Neuronal stem cell (in vitro differentiated cells): ENCODE measurements around the gene CCHCR1.

ENCODE experiments used
- DNase-seq: peaks from one replicate; pipeline ENCODE4 v3.0.0-alpha.2; 2013; ENCODE audit warnings: low spot score
- H2AFZ ChIP-seq: one replicate; pipeline ENCODE4 v1.6.1; 2013; ENCODE audit warnings: mild to moderate bottlenecking, low read length, inconsistent platforms
- H2AK5ac ChIP-seq: 2 replicates; pipeline ENCODE4 v1.6.1; 2013; ENCODE audit warnings: low read depth, mild to moderate bottlenecking, inconsistent platforms, low read length, moderate library complexity, mixed read lengths
- H2BK120ac ChIP-seq: 2 replicates; pipeline ENCODE4 v1.6.1; 2013; ENCODE audit warnings: low read depth, mild to moderate bottlenecking, inconsistent platforms, low read length, moderate library complexity, mixed read lengths
- H2BK12ac ChIP-seq: one replicate; pipeline ENCODE4 v1.6.1; 2013; ENCODE audit warnings: low read length, inconsistent platforms
- H2BK15ac ChIP-seq: 2 replicates; pipeline ENCODE4 v1.6.1; 2013; ENCODE audit warnings: mild to moderate bottlenecking, low read length, inconsistent platforms, mixed read lengths
- H2BK5ac ChIP-seq: one replicate; pipeline ENCODE4 v1.6.1; 2013; ENCODE audit warnings: inconsistent platforms, mild to moderate bottlenecking, low read length, moderate library complexity
- H3K14ac ChIP-seq: one replicate; pipeline ENCODE4 v1.6.1; 2013; ENCODE audit warnings: low read length, inconsistent platforms
- H3K18ac ChIP-seq: 2 replicates; pipeline ENCODE4 v1.6.1; 2013; ENCODE audit warnings: low read length, inconsistent platforms
- H3K23ac ChIP-seq: 2 replicates; pipeline ENCODE4 v1.6.1; 2013; ENCODE audit warnings: low read depth, mild to moderate bottlenecking, mixed read lengths, low read length, inconsistent platforms; ENCODE audit not compliant: poor library complexity
- H3K27ac ChIP-seq: replicated peaks from 3 replicates; pipeline ENCODE4 v1.5.1; 2013; ENCODE audit warnings: low read length, inconsistent platforms
- H3K27me3 ChIP-seq, 3 experiments: 2 replicates each; pipeline ENCODE4 v1.6.1; 2013; ENCODE audit warnings: low read length in 3 of 3, mild to moderate bottlenecking in 2 of 3, inconsistent platforms in 1 of 3, low read depth in 1 of 3, mixed read lengths in 1 of 3, moderate library complexity in 1 of 3; ENCODE audit not compliant: control insufficient read depth in 3 of 3, insufficient read depth in 3 of 3
- H3K36me3 ChIP-seq, 2 donors: replicated peaks in 1 of 2; 2 replicates each; pipeline ENCODE4 v1.6.1; 2013; ENCODE audit warnings: low read length in 2 of 2; ENCODE audit not compliant: control insufficient read depth in 2 of 2, insufficient read depth in 2 of 2
- H3K4ac ChIP-seq: 2 replicates; pipeline ENCODE4 v1.6.1; 2013; ENCODE audit warnings: inconsistent platforms, mild to moderate bottlenecking, low read length, moderate library complexity
- H3K4me1 ChIP-seq, 2 donors: 1 replicate in 1 of 2; 2 replicates in 1 of 2; pipeline ENCODE4 v1.6.1; 2013; ENCODE audit warnings: low read length in 2 of 2, low read depth in 1 of 2; ENCODE audit not compliant: control insufficient read depth in 2 of 2, insufficient read depth in 1 of 2
- H3K4me2 ChIP-seq: one replicate; pipeline ENCODE4 v1.6.1; 2013; ENCODE audit warnings: mild to moderate bottlenecking, low read length, inconsistent platforms; ENCODE audit not compliant: insufficient read depth, poor library complexity, severe bottlenecking
- H3K4me3 ChIP-seq, 2 donors: 2 replicates each; pipeline ENCODE4 v1.5.1; 2013; ENCODE audit warnings: low read length in 2 of 2, mild to moderate bottlenecking in 2 of 2, inconsistent platforms in 1 of 2, moderate library complexity in 1 of 2
- H3K79me1 ChIP-seq: one replicate; pipeline ENCODE4 v1.6.1; 2013; ENCODE audit warnings: low read depth, mild to moderate bottlenecking, inconsistent platforms, low read length, moderate library complexity
- H3K9ac ChIP-seq: one replicate; pipeline ENCODE4 v1.6.1; 2013; ENCODE audit warnings: mild to moderate bottlenecking, low read depth, low read length, inconsistent platforms; ENCODE audit not compliant: poor library complexity
- H3K9me3 ChIP-seq, 2 donors: replicated peaks in 1 of 2; 2 replicates each; pipeline versions ENCODE3 to v1.6.1; 2013; ENCODE audit warnings: low read length in 2 of 2, mild to moderate bottlenecking in 2 of 2, inconsistent platforms in 1 of 2, low read depth in 1 of 2, mixed read lengths in 1 of 2, moderate library complexity in 1 of 2; ENCODE audit not compliant: control insufficient read depth in 2 of 2, insufficient read depth in 1 of 2
- H4K8ac ChIP-seq: one replicate; pipeline ENCODE4 v1.6.1; 2013; ENCODE audit warnings: low read depth, mild to moderate bottlenecking, inconsistent platforms, low read length, moderate library complexity
- H4K91ac ChIP-seq: one replicate; pipeline ENCODE4 v1.6.1; 2013; ENCODE audit warnings: low read length, low read depth, mild to moderate bottlenecking, inconsistent platforms; ENCODE audit not compliant: poor library complexity
- WGBS, 2 donors: extraction: QIAGEN DNeasy Blood & Tissue Kit; methylation state at CpG; one replicate each; pipeline ENCODE4 v1.1.7; 2013; ENCODE audit warnings: missing lambda C conversion rate in 2 of 2, mixed read lengths in 1 of 2; ENCODE audit not compliant: insufficient read length in 2 of 2, insufficient replicate concordance in 1 of 2; ENCODE audit errors: extremely low coverage in 2 of 2; 5-methylcytosine and 5-hydroxymethylcytosine counted together

Gene CCHCR1

DNA sequence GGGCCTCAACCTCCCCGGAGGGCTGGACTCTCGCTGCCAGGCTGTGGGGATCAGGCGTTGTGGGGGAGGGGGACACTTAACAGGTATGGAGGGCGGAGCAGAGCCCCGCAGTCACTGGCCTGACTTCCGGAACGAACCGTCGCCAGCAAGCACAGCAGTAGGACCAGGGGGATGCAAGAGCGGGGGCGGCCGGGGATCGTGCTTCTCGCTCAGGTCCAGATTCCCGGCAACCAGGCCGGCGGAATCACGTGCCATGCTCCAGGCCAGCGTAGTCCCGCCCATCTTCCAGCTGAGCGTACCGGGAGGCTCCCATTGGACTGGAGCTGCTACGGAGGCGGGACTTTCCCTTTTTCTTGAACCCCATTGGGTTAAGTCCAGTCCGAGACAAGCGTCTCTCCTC, 22.9 kb upstream of the CCHCR1 start:
- Histone ChIP-seq H3K27me3 (peaks cover 0 to 2% (median 0%) of the 10 kb centered on the region in 3 experiments), H3K14ac (peak overlapping the region; percentile 82), H2BK15ac (peak overlapping the region; percentile 94), H3K4ac (no peak overlapping the region), H3K9ac (no peak overlapping the region), H3K23ac (no peak overlapping the region), H4K8ac (no peak overlapping the region), H3K4me3 (no peak overlapping the region), H3K4me1 (no peaks in the 10 kb centered on the region), H2AFZ (no peak overlapping the region), H4K91ac (no peak overlapping the region), H2AK5ac (no peak overlapping the region), H3K18ac (peak overlapping the region; percentile 64), H3K36me3 (no peaks in the 10 kb centered on the region), H3K4me2 (no peak overlapping the region), H2BK5ac (no peak overlapping the region), H3K79me1 (no peaks in the 10 kb centered on the region), H3K9me3 (no peaks in the 10 kb centered on the region), H2BK12ac (no peak overlapping the region), H3K27ac (no peak overlapping the region), H2BK120ac (no peak overlapping the region)
- no CpG with 5 or more reads among the region's 26 CpGs for WGBS, 2 donors
- no peak for DNase-seq

DNA sequence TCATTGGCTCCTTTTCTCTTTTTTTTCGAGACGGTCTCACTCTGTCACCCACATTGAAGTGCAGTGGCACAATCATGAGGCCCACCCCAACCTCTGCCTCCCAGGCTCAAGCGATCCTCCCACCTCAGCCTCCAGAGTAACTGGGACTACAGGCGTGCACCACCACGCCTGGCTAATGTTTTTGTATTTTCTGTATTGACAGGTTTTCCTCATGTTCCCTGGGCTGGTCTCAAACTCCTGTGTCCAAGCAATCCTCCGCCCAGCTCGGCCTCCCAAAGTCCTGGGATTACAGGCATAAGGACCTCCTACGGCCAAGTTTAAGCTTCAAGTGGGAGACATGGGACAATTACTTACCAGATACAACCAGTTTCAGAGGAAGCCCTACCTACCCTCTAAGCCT, 22.3 kb upstream of the CCHCR1 start:
- no peak for DNase-seq
- H2AK5ac ChIP-seq, result no peak overlapping the region
- no peak overlapping the region for H2BK15ac ChIP-seq
- no peaks in the 10 kb centered on the region for H3K36me3 ChIP-seq
- H3K4me2 ChIP-seq, result no peak overlapping the region
- no peak overlapping the region for H3K4ac ChIP-seq
- H2BK120ac ChIP-seq, result no peak overlapping the region
- H3K9me3 ChIP-seq, result no peaks in the 10 kb centered on the region
- H3K9ac ChIP-seq, result no peak overlapping the region
- H3K14ac ChIP-seq, result no peak overlapping the region
- no peak overlapping the region for H3K18ac ChIP-seq
- no CpG with 5 or more reads among the region's 8 CpGs for WGBS, 2 donors
- H3K4me3 ChIP-seq, result no peak overlapping the region
- no peak overlapping the region for H4K8ac ChIP-seq
- H2BK12ac ChIP-seq, result no peak overlapping the region
- H3K79me1 ChIP-seq, result no peaks in the 10 kb centered on the region
- no peak overlapping the region for H2BK5ac ChIP-seq
- H3K4me1 ChIP-seq, result no peaks in the 10 kb centered on the region
- H4K91ac ChIP-seq, result no peak overlapping the region
- no peak overlapping the region for H3K23ac ChIP-seq
- H3K27ac ChIP-seq, result no peak overlapping the region
- peaks cover 0 to 2% (median 0%) of the 10 kb centered on the region in 3 experiments for H3K27me3 ChIP-seq
- H2AFZ ChIP-seq, result no peak overlapping the region

DNA sequence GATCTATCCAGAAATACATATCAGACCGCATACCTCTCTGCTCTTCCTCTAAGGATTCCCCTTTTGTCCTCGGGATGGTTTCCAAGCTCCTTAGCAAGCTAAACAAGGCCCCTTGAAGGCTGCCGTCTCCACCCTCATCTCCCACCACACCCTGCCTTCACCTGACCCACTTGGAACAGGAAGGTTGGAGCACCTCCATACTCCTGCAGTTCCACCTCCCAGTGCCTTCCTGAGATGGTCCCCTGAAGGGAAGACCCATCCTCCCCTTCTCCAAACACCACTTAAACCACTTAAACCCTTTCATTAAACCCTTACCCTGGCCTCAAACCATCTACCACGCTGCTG, 21.4 kb upstream of the CCHCR1 start:
- Histone ChIP-seq H4K8ac (no peak overlapping the region), H3K14ac (no peak overlapping the region), H2BK5ac (no peak overlapping the region), H3K4me2 (no peak overlapping the region), H3K23ac (no peak overlapping the region), H2AK5ac (no peak overlapping the region), H3K9ac (no peak overlapping the region), H4K91ac (no peak overlapping the region), H3K4me3 (no peak overlapping the region), H2AFZ (no peak overlapping the region), H3K27me3 (peaks cover 0 to 2% (median 0%) of the 10 kb centered on the region in 3 experiments), H3K4me1 (no peaks in the 10 kb centered on the region), H2BK12ac (no peak overlapping the region), H3K27ac (no peak overlapping the region), H3K4ac (no peak overlapping the region), H3K36me3 (no peaks in the 10 kb centered on the region), H3K79me1 (no peaks in the 10 kb centered on the region), H3K9me3 (no peaks in the 10 kb centered on the region), H2BK15ac (no peak overlapping the region), H3K18ac (no peak overlapping the region), H2BK120ac (no peak overlapping the region)
- no peak for DNase-seq
- 100% methylated on average over 1 of the region's 4 CpGs; no CpG with 5 or more reads in 1 of the 2 donors for WGBS, 2 donors

DNA sequence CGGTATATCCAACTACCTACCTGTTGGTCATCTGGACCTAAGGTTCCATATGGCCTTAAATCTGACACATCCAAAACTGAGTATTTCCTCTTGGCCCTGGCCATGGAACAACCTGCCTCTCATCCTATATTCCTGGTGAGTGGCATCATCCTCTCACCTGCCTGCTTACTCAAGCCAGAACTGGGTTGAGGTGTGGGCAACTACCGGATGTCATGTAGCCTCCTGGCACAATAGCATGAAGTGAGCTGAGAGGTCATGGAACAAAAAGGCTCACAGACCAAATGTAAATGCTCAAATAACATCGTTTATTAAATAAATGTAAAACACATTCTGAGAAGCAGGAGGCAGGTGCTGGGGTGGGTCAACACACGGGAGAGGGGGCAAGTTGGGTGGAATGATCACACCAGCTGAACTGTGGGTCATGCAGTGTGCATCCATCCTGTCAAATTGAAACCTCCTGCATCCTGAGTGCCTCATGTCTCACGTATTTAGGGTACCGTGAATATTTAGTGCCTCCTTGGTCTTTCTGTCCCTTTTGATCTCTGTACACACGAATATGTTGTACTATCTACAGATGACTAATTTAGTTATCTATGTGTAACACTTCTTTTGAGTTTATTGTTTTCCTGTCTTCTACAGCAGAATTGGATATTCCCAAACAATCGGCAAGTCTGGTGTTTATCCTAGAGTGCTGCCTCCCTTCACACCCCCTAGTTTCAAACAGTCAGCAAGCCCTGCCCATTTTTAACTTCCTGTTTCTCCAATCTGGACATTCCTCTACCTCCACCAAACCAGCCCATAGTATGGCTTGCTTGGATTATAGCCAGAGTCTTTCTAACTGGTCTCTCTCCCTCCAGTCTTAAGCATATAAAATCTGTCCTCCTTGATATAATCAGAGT, 20.8 kb upstream of the CCHCR1 start:
- no peak overlapping the region for H3K9ac ChIP-seq
- no peak overlapping the region for H3K23ac ChIP-seq
- no peak overlapping the region for H2BK5ac ChIP-seq
- no peaks in the 10 kb centered on the region for H3K27me3 ChIP-seq
- no peak overlapping the region for H3K4ac ChIP-seq
- no peak overlapping the region for H4K91ac ChIP-seq
- H2AK5ac ChIP-seq, result no peak overlapping the region
- H4K8ac ChIP-seq, result no peak overlapping the region
- WGBS, 2 donors, result no CpG with 5 or more reads among the region's 8 CpGs
- H3K79me1 ChIP-seq, result no peaks in the 10 kb centered on the region
- H3K18ac ChIP-seq, result no peak overlapping the region
- H2BK12ac ChIP-seq, result no peak overlapping the region
- no peak overlapping the region for H2BK15ac ChIP-seq
- H2AFZ ChIP-seq, result no peak overlapping the region
- no peak overlapping the region for H2BK120ac ChIP-seq
- H3K4me2 ChIP-seq, result no peak overlapping the region
- no peak for DNase-seq
- no peaks in the 10 kb centered on the region for H3K4me1 ChIP-seq
- H3K27ac ChIP-seq, result no peak overlapping the region
- H3K9me3 ChIP-seq, result no peaks in the 10 kb centered on the region
- H3K4me3 ChIP-seq, result no peak overlapping the region
- no peaks in the 10 kb centered on the region for H3K36me3 ChIP-seq
- H3K14ac ChIP-seq, result no peak overlapping the region
